ENCODE results near the gene RADIL.

- no peak for TF ChIP-seq CTCF (conservative IDR thresholded peaks at IDR 0.05; ENCODE audit: low read depth, low read length)
- TF ChIP-seq EZH2 (IDR thresholded peaks at IDR 0.05; ENCODE audit: low read length, unreplicated experiment): no peak
- TF ChIP-seq EZH2phosphoT487 (IDR thresholded peaks at IDR 0.05; ENCODE audit: borderline replicate concordance, low read length): no peak
Measured at GRCh38 chr7:4801839-4802231, 81.7 kb downstream of the RADIL start.

All from PC-3 (cell line).